Duodenal mucosa (tissue), 2 donors: ENCODE results near the gene LTO1.

ENCODE experiments used
- H3K27ac ChIP-seq: one replicate; pipeline ENCODE4 v1.7.0; 2013; ENCODE audit warnings: low read depth, low read length
- H3K27me3 ChIP-seq, 2 donors: one replicate each; pipeline ENCODE4 v1.7.0; 2013; ENCODE audit warnings: low read length in 2 of 2, control low read depth in 1 of 2; ENCODE audit not compliant: insufficient read depth in 2 of 2, control insufficient read depth in 1 of 2
- H3K36me3 ChIP-seq, 2 donors: one replicate each; pipeline ENCODE4 v1.7.0; 2013; ENCODE audit warnings: low read length in 2 of 2, control low read depth in 1 of 2; ENCODE audit not compliant: insufficient read depth in 2 of 2, control insufficient read depth in 1 of 2
- H3K4me1 ChIP-seq, 2 donors: one replicate each; pipeline ENCODE4 v1.7.0; 2013; ENCODE audit warnings: low read length in 2 of 2, control low read depth in 1 of 2; ENCODE audit not compliant: insufficient read depth in 2 of 2, control insufficient read depth in 1 of 2
- H3K4me3 ChIP-seq, 2 donors: one replicate each; pipeline ENCODE4 v1.7.0; 2013; ENCODE audit warnings: low read length in 2 of 2, low read depth in 1 of 2
- H3K9ac ChIP-seq, 2 donors: one replicate each; pipeline ENCODE4 v1.7.0; 2013; ENCODE audit warnings: low read length in 2 of 2, low read depth in 1 of 2
- H3K9me3 ChIP-seq, 2 donors: one replicate each; pipeline ENCODE4 v1.7.0; 2013; ENCODE audit warnings: low read length in 2 of 2, control low read depth in 1 of 2; ENCODE audit not compliant: control insufficient read depth in 1 of 2

The LTO1 gene

GRCh38 chr11:69651834-69652620, 23.1 kb downstream of the LTO1 start:
- no peak overlapping the region for H3K9ac ChIP-seq
- no peaks in the 10 kb centered on the region for H3K27me3 ChIP-seq
- peaks cover 14 to 65% of the 10 kb centered on the region in 2 donors for H3K36me3 ChIP-seq
- H3K9me3 ChIP-seq, result no peaks in the 10 kb centered on the region
- H3K4me3 ChIP-seq, result no peak overlapping the region
- no peaks in the 10 kb centered on the region for H3K4me1 ChIP-seq
- no peak overlapping the region for H3K27ac ChIP-seq

GRCh38 chr11:69650832-69651344, 24.3 kb downstream of the LTO1 start:
- Histone ChIP-seq H3K9ac (no peak overlapping the region), H3K4me1 (no peaks in the 10 kb centered on the region), H3K27ac (no peak overlapping the region), H3K36me3 (peaks cover 14 to 72% of the 10 kb centered on the region in 2 donors), H3K4me3 (no peak overlapping the region), H3K27me3 (no peaks in the 10 kb centered on the region), H3K9me3 (no peaks in the 10 kb centered on the region)

GRCh38 chr11:69650081-69650831, 24.9 kb downstream of the LTO1 start:
- Histone ChIP-seq H3K9ac (no peak overlapping the region), H3K27ac (no peak overlapping the region), H3K4me1 (no peaks in the 10 kb centered on the region), H3K36me3 (peaks cover 19 to 79% of the 10 kb centered on the region in 2 donors), H3K9me3 (no peaks in the 10 kb centered on the region), H3K4me3 (no peak overlapping the region), H3K27me3 (no peaks in the 10 kb centered on the region)

GRCh38 chr11:69649576-69649900, 25.6 kb downstream of the LTO1 start:
- Histone ChIP-seq H3K9ac (no peak overlapping the region), H3K9me3 (no peaks in the 10 kb centered on the region), H3K27ac (no peak overlapping the region), H3K36me3 (peaks cover 24 to 86% of the 10 kb centered on the region in 2 donors), H3K27me3 (no peaks in the 10 kb centered on the region), H3K4me1 (peaks cover 4 to 5% of the 10 kb centered on the region in 2 donors), H3K4me3 (no peak overlapping the region)

GRCh38 chr11:69648679-69649575, 26.2 kb downstream of the LTO1 start:
- no peaks in the 10 kb centered on the region for H3K9me3 ChIP-seq
- no peaks in the 10 kb centered on the region for H3K27me3 ChIP-seq
- H3K36me3 ChIP-seq, result peaks cover 26 to 90% of the 10 kb centered on the region in 2 donors
- no peak overlapping the region for H3K9ac ChIP-seq
- H3K4me1 ChIP-seq, result peaks cover 10% of the 10 kb centered on the region in 2 donors
- H3K27ac ChIP-seq, result no peak overlapping the region
- H3K4me3 ChIP-seq, result no peak overlapping the region

GRCh38 chr11:69647761-69648497, 27.2 kb downstream of the LTO1 start:
- H3K27ac ChIP-seq, result no peak overlapping the region
- H3K27me3 ChIP-seq, result no peaks in the 10 kb centered on the region
- H3K36me3 ChIP-seq, result peaks cover 29 to 82% of the 10 kb centered on the region in 2 donors
- H3K9me3 ChIP-seq, result no peaks in the 10 kb centered on the region
- H3K4me1 ChIP-seq, result peaks cover 15 to 16% of the 10 kb centered on the region in 2 donors
- H3K9ac ChIP-seq, result no peak overlapping the region
- no peak overlapping the region for H3K4me3 ChIP-seq

GRCh38 chr11:69647390-69647748, 27.8 kb downstream of the LTO1 start:
- Histone ChIP-seq H3K36me3 (peaks cover 29 to 78% of the 10 kb centered on the region in 2 donors), H3K9ac (no peak overlapping the region)

GRCh38 chr11:69646493-69647389, 28.4 kb downstream of the LTO1 start:
- H3K4me1 ChIP-seq, result peaks cover 15 to 16% of the 10 kb centered on the region in 2 donors
- no peak overlapping the region for H3K9ac ChIP-seq
- H3K27ac ChIP-seq, result no peak overlapping the region
- peaks cover 29 to 71% of the 10 kb centered on the region in 2 donors for H3K36me3 ChIP-seq
- H3K4me3 ChIP-seq, result no peak overlapping the region
- no peaks in the 10 kb centered on the region for H3K9me3 ChIP-seq
- H3K27me3 ChIP-seq, result no peaks in the 10 kb centered on the region

More at GRCh38 chr11:69647390-69647748, 27.8 kb downstream of the LTO1 start:
- no peak overlapping the region for H3K4me3 ChIP-seq
- H3K27me3 ChIP-seq, result no peaks in the 10 kb centered on the region
- no peak overlapping the region for H3K27ac ChIP-seq
- H3K4me1 ChIP-seq, result peaks cover 15 to 16% of the 10 kb centered on the region in 2 donors
- no peaks in the 10 kb centered on the region for H3K9me3 ChIP-seq
